Left renal pelvis (tissue), 4 donors: ENCODE results near the gene BRF1. TPM values are rescaled to one million over a fixed set of nuclear protein-coding genes. Genes with fewer than 3 reads are reported as not detected.
"Not testable (repeated sequence)": the region's sequence is repeated elsewhere in the genome, so short reads cannot be mapped to it uniquely, and the experiment has no call there.

ENCODE experiments used
- DNase-seq, 4 donors: peaks; one replicate each; pipeline ENCODE4 v3.0.0-alpha.2; 2013; ENCODE audit warnings: low read depth in 4 of 4, low spot score in 3 of 4
- polyA plus RNA-seq, 4 donors: library from polyadenylated mRNA; unstranded; fragments of 120-200 nt; gene quantifications; one replicate each; pipeline ENCODE4 v1.2.1, GENCODE V29; 2013; ENCODE audit not compliant: insufficient read length in 4 of 4

BRF1 gene
- polyA plus RNA-seq, 4 donors = 21.5 to 40.8 (median 33.3) TPM

DNA sequence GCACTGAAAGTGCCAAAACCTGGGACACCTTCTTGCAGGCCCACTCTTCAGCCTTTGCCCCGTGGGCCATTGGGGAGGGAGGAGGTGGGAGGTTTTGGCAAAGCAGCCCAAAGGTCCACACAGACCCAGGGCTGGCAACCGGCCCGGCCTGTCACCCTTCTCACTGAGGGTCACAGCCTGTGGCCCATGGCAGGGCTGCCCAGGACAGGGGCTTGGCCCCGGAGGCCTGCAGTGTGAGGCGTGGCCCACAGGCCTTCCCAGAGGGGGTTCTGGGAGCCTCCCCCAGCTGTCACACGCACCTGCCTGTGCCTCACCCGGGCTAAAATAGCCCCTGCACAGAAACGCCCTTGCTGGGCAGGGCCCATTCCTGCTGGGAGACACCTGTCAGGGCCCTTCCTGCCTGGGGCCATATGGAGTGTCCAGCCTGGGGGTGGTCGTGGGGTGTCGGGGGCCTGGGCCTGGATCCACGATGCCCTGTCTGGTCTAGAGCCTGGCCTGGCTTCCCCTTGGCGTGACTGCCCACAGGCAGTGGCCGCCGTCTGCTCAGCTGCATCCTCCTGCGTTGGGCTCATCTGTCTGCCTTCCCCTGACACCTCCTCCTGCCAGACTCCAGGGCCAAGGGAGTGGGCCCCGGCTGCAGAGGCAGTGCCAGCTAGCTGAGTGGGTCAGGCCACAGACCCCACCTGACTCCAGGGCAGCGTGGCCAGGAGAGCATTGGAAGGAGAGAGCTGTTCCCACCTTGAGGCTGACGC lies 33.0 kb upstream of the BRF1 start:
- no peak for DNase-seq

DNA sequence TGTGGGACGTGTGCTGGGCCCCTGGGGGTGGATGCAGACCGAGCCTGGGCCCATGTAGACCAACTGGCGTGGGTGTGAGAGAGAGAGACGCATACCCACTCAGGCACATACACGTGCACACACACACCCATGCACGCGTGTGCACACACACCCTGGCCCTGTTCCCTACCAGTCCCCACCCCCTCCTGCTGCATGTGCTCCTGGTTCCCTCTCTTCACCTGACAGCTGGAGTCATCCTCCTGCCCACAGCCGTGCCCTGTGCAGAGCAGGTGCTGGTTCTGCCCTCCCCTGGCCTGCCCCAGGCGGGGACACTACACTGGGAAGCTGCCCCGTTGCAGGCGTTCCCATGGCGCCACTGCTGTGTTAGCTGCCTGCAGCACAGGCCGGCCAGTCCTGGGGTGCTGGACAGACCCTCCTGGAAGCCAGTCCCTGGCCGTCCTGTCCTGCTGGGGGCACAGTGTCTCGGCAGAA lies 32.3 kb upstream of the BRF1 start:
- no peak for DNase-seq

DNA sequence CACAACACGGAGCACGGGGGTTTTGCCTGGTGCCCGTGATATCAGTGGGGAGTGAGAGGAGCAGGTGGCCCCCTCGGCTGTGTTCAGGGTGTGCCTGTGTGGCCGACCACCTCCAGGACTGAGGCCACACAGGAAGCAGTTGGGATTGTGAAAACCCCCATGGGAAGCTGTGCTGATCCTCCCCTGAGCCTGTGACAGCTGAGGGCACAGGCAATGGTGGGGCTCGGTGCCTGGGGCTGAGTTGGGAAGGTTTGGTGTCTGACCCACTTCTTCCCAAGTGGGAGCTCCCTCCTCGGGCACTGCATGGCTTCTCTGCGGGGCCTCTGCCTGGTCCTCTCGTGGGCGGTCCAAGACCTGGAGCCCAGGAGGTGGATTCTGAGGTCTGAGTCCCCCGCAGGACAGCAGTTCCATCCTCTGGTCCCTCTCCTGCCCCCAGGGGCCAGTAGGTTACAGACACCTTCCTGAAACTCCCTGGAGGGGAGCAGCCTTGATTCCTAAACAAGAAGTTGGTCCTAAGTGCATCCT lies 31.6 kb upstream of the BRF1 start:
- no peak for DNase-seq

DNA sequence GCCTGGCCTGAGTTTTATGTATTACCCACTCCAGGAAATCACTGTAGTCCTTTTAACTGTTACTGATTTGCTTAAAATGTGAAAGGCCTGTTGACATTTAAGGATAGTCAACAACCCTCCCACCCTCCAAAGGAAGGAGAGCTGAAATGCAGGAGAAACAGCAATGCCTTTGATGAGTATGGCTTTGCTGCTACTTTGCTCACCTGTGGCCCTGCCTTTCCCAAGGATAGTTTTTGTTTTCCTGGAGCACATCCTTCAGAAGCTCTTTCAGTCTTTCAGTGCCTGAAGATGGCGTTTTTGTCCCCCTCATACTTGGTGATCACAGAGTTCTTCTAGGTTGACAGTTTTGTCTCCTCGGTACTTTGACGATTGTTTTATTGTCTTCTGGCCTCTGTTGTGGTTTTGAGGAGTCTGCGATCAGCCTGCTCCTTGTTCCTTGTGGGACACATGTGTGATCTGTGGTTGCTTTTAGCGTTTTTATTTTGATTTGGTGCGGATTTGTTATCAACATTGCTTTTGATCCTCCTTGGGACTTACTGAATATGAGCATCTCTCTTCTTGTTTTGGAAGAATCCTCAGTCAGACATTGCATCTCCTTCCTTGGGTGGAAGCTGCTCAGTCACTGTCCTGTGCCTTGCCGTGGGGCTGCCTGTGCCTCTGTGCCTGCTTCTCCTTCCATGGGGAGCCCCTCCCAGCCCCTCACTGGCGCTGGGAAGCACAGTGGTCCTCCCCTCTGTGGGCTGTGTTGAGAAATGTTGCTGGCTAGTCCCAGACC lies 31.0 kb upstream of the BRF1 start:
- no peak for DNase-seq

DNA sequence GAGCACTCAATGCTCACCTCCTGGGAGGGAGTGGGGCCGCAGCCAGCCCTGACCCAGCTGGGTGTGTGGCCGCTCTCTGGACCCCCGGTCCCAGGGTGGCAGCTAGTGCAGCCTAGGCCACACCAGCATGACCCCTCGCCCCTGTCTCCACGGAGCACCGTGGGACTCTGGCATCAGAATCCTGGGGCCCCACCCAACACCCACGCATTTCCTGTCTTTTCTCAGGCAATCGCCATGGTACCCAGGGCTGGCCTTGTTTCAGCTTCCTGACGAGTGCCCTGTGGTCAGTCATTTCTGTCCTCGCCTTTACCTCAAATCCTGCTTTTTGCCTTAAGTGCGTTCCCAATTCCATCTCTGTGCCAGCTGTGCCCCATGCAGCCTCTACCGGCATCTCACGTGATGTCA lies 29.7 kb upstream of the BRF1 start:
- DNase-seq = no peak

DNA sequence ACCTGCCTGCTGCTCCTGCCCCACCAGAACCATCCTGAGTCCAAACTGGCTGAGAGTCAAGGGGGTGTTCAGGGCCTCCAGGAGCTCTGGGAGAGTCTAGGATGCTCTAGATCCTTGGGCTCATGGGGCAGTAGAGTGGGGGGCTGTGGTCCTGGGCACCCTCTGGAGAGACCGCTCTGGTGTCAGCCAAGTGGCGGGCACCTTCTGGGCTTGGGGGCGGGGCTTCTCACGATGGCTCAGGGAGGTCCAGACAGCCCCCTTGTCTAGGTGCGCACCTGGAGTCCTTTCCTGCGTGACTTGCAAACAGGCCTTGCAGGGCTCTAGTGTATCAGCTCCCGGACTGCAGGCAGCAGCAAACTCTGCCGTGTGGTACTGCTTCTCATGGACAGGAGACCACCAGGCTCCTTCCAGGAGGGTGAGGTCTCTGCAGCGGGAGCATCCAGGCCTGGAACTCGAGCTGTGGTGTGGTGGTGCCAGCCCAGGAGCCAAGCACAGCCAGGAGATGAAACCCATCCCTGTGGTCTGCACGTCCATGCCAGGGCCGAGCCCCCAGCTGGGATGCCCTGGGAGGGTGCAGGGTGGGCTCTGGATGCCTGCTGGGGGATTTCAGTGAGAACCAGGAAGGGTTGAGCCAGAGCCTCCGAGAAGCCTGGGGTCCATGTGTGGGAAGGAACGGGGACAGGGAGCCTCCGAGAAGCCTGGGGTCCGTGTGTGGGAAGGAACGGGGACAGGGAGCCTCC lies 28.8 kb upstream of the BRF1 start:
- no peak for DNase-seq

DNA sequence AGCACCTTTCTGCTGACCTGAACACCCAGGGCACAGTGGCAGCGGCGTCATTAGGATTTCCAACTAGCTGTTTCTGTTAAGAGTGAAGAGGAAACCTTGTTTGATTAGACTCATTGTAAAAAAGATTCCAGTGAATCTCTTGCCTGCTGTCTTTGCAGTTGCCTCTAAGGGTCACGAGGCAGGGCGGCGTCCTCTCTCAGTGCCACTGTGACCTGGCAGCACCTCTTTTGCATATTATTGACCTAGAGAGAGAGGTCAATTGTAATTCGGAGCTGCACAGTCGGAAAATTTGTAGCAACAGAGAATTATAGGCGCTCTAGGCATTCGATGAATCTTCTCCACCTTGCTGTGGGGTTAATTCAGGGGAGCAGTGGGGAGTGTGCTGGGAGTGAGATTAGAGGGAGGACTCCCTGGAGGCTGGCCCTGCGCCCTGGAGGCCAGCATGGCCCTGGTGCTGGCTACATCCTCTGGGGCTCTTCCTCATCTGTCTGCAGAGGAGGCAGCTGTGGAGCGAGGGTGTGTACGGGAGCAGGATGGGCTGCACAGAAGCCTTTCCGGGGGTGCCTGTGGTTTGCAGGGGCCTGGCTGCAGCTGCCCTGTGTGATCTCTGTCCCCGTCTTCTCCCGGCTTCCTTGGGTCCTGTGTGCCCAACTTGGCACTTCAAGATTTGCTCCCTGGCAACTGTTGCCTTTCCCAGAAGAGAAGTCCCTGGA lies 28.0 kb upstream of the BRF1 start:
- no peak for DNase-seq

DNA sequence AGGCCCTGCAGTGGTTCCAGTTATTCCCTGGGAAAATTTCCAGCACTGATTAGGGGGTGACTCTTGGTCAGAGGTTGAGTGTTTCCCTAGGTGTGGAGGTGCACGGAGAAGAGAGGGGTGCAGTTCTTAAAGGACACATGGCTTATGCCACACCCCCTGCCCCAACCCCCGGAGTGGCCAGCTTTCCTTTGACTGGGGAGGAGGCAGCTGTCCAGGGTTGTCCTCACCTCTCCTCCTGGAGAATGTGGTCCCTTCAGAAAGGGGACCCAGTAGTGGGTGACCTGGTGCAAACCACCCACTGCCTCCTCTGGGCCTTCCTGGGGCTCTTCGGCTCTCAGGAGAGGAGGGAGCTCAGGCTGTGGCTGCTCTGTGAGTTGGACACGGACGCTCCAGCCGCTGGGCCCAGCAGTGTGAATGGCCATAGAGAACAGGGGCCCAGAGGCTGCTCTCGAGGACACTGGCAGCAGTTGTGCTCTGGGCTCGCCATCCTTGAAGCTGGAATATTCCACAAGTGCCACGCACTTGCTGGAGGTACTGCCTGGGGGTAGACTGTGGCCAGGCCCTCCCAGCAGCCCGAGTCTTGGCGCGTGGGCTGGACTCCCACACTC lies 27.4 kb upstream of the BRF1 start:
- DNase-seq = no peak

DNA sequence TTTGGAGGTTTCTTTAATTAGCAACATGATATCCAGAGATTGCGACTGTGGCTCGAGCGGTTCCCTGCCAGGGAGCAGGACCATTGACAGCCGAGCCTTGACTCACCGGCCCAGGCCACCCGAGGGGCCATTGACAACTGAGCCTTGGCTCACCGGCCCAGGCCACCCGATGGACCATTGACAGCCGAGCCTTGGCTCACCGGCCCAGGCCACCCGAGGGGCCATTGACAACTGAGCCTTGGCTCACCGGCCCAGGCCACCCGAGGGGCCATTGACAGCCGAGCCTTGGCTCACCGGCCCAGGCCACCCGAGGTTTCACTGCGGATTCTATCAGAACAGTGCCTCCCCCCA lies 26.9 kb upstream of the BRF1 start:
- not testable (repeated sequence) for DNase-seq

DNA sequence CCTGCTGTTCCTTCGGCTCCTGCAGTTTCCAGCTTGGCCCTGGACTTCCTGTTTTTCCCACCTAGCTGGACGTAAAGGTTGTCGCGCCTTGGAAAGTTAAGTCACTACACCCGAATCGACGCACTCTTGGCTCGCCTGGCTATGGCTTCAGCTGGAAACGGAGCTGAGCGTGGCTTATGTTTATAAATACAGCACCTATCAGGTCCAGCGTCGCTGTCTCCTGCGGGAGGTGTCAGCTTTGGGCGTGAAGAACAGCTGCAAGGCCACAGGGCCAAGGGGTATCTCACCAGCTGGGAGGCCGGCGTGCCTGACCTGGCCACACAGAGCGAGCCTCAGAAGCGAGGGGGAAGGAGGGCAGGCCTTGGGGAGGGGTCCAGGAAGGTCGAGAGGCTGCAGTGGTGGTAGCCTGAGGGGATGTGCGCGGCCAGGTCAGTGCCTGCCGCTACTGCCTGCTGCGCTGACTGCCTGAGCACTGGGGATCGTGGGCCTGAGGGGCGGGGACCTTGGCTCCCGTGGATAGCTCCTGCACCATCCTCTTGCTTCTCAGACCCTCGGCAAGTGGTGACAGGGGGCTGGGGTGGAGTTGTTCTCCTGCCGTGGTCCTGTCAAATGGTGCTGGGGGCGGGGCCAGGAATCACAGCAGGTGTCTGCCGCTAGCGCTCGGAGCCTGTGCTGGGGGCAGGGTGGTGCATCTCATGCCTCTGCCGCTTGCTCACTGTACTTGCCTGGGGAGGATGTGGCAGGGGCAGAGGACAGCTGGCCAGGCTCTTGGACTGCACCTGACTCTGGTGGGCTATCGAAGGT lies 26.3 kb upstream of the BRF1 start:
- DNase-seq = no peak

DNA sequence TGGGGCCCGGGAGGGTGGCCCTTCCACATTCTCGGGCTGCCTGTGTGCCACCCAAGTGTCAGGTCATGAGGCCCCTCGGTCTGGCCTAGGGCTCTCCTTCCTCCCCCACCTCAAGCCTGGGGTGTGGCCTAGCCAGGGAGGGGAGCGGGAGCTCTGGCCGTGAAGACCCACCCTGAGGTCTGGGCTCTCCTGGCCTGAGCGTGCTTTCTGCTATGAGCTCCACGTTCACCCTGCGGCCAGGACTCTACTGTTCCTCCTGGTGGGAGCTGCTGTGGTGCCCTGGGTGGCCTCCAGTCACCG lies 25.7 kb upstream of the BRF1 start:
- no peak for DNase-seq

DNA sequence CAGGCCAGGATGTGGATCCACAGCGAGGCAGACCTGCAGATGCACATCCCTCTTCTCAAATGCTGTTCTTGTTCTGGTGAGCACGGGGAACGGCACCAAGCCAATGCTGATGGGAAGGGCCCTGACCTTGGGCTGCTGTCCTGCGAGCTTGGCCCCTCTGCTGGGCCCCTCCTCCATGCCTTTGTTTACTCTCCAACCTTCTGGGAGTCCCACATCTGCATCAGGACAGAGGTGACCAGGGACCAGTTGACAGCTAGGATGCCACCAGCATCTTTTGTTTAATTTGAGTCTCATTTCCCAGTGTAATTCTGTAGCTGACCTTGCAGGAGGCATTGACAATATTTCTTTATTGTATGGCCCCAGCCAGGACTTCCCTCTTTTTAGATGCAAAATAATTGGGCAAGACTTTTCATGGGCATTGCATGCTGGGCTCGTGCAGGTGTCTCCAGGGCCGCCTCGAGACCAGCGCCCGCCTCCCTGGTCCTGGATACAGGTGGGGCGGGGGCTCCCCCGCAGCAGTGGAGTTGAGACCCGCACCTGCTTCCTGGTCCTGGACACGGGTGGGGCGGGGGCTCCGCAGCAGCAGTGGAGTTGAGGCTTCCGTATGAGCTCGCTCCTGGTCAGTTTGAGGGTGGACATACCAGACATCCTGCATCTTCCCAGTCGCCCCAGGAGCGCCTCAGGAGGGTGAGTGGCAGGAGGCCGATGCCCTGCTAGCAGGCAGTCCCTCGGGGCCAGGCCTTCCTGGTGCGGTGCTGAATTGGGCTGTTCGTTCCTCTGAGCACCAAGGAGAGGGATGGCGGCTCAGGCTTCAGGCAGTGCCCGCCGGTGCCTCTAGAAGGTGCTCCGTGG lies 25.1 kb upstream of the BRF1 start:
- no peak for DNase-seq

DNA sequence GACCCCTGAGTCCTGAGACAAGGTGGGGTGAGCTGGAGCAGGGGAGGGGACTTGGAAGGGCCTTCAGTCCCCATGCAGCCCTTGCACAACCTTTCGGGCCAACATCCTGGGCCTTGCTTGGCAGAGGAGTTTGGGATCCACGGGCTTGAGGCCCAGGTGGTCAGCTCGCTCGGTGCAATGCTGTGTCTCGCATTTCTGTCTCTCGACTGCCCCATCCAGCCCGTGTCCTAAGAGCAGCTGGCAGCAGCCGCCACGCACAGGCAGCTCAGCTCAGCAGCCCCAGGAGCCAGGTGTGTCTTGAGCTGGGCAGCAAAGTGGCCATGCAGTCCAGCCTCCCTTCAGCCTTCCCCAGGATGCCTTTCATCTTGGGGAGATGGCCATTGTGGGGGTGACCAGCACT lies 24.5 kb upstream of the BRF1 start:
- DNase-seq = no peak

DNA sequence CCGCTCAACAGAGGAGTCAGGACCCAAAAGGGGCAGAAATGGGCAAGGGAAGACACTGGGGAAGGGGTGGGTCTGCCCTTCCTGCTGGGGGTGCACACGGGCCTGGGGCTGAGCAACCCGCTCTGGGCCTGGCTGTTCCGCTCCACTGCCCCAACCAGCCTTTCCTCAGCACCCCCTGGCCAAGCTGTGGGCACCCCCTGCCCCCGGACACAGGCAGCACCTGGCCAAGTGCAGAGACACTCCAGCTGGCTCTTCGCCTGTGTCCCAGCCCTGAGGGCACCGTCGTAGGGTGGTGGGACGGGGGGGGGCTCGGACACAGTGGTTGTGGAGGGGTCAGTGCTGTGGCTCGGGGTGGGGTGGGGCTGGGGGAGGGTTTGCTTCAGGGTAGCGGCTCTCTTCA lies 24.1 kb upstream of the BRF1 start:
- no peak for DNase-seq

DNA sequence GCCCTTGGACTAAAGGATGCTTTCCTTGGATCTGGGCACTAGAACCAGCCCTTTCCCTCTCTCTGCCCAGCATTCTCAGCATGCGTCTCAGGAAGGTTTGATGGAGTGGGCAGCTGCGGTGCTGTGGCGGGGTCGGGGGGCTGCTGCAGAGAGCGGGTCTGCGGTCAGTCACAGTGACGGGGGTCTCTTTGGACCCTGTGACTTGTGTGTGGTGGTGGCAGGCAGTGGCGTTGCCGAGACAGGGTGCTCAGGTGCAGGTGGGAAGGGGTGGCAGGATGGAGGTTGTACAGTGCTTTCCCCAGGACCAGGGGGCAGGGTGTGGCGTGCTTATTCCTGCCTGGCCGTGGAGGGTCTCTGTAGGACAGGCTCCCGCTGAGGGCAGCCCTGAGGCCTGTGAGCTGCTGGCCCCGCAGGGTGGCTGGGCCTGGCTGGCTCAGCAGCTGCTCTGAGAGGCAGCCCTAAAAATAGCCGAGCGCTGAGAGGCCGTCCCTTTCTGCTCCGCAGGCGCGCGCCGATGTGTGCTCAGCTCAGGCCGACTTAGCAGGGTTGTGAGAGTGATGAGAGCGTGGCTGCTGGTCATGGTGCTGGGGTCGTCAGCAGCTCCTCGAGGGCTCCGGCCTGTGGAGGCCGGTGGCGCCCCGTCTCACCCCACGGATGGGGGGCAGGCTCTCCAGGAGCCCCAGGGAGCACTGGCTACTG lies 23.4 kb upstream of the BRF1 start:
- no peak for DNase-seq

DNA sequence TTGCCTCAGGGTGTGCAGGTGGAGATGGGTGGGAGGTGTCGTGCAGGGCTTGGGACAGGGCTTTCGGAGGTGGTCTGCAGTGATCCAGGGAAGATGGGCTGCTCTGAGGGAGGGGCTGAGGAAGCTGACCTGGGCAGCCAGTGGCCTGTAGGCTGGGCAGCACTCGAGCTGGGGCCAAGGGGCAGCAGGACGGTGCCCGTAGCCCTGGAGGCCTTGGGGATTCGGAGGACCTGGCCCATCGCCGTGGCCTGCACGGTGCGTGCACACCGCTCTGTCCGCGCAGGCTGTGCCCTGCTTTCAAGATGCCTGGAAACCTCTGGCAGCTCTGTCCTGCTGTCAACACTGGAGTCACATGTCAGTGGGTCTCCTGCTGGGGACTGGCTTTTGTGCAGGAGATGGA lies 22.9 kb upstream of the BRF1 start:
- DNase-seq = no peak

DNA sequence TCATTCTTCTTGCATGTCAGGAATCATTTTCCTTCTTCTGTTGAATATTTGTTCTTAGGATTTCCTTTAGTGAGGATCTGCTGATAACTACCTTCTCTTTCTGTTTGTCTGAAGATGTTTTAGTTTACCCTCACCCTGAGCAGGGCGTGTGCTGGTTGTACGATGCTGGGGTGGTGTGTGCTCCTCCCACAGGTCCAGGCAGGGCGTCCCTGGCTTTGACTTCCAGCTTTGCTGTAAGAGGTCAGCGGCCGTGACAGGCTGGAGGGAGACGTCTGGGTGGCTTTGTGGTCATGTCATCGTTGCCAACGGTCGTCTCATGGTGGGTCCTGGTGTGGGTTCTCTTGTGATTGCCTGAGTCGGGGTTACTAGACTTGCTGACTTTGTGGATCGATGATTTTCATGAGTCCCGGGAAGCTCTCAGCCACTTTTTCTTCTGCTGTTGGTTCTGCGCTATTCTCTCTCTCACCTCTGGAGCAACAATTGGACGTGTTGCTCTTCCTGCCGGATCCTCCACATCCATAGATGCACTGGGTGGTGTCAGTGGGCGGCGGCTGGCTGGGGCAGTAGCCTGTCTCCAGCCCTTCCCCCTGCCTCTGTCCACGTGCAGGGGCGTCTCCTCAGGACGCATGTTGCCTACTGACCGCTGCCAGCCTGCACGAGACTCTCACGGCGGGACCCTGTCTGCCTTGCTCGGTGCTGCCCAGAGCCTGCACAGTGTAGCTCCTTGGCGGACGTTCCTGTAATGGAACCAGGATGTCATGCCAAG lies 22.2 kb upstream of the BRF1 start:
- no peak for DNase-seq
